ENCODE data around the gene NDUFV1. TPM values are rescaled to one million over a fixed set of nuclear protein-coding genes. Genes with fewer than 3 reads are reported as not detected.
"Not testable (repeated sequence)": the region's sequence is repeated elsewhere in the genome, so short reads cannot be mapped to it uniquely, and the experiment has no call there.

The NDUFV1 gene
- total and polyA plus RNA-seq, 12 donors: 84.2 to 439 (median 244) TPM

- Histone ChIP-seq H3K27ac (no peak overlapping the region), H3K4me3 (no peak overlapping the region), H3K4me1 (replicated peaks in 1 of 2) (no peaks in the 10 kb centered on the region), H3K27me3 (no peaks in the 10 kb centered on the region), H3K9me3 (replicated peaks in 1 of 3) (no peaks in the 10 kb centered on the region), H3K36me3 (replicated peaks in 1 of 2) (no peaks in the 10 kb centered on the region)
- no peak for TF ChIP-seq POLR2A (IDR thresholded peaks at IDR 0.05)
- no peak for DNase-seq
- intact Hi-C loops (cut with DNase I): no loop called here
- 33 to 42% (median 37%) methylated on average over 3 of the region's 3 CpGs for WGBS, 4 donors
These were observed 50.6 kb downstream of the NDUFV1 start for GRCh38 chr11:67657300-67657699.

GRCh38 chr11:67659651-67660165 lies 53.0 kb downstream of the NDUFV1 start:
- peak in 1 of 6 experiments; percentile 32 for TF ChIP-seq CTCF (IDR thresholded peaks at IDR 0.05)
- not testable (repeated sequence) for H3K36me3 ChIP-seq (replicated peaks in 1 of 2); H3K4me1 ChIP-seq (replicated peaks in 1 of 2); H3K9me3 ChIP-seq (replicated peaks in 1 of 3); H3K27ac ChIP-seq; H3K27me3 ChIP-seq; H3K4me3 ChIP-seq; DNase-seq
- intact Hi-C loops (cut with DNase I): loop anchor here in 1 of 2 donors (2.0 kb wide), 1 partner anchor 87 kb away; no protein-coding TSS in a partner anchor
- 46 to 56% (median 52%) methylated on average over 5 of the region's 5 CpGs for WGBS, 4 donors

GRCh38 chr11:67660752-67661151 lies 54.0 kb downstream of the NDUFV1 start:
- intact Hi-C loops (cut with DNase I); H3K9me3 ChIP-seq (replicated peaks in 1 of 3); DNase-seq; H3K4me1 ChIP-seq (replicated peaks in 1 of 2); H3K27ac ChIP-seq; H3K27me3 ChIP-seq; H3K36me3 ChIP-seq (replicated peaks in 1 of 2); H3K4me3 ChIP-seq: not testable (repeated sequence)
- WGBS, 4 donors: 53 to 63% (median 59%) methylated on average over 5 of the region's 5 CpGs

Small RNAs within 50 kb of the gene (small RNA-seq; reads per million reads assigned to genes)
- 0 reads per million in 2 donors for gene AP003385.3

Other genes starting within 250 kb of the NDUFV1 start
- 10 to 100 TPM in 1 of 9 donors, 1 to 10 TPM in 5, under 1 TPM in 3; 0.17 to 11.7 (median 2.9) TPM for gene CLCF1, start 233.3 kb upstream of the NDUFV1 start, total RNA-seq
- 10 to 100 TPM in 1 of 3 donors, 1 to 10 TPM in 2; 2.8 to 16.1 (median 5.6) TPM for gene CLCF1, start 233.3 kb upstream of the NDUFV1 start, polyA plus RNA-seq
- gene RAD9A, start 214.9 kb upstream of the NDUFV1 start, total RNA-seq: 10 to 100 TPM in 7 of 9 donors, 1 to 10 TPM in 2; 7.6 to 29.0 (median 13.1) TPM
- gene RAD9A, start 214.9 kb upstream of the NDUFV1 start, polyA plus RNA-seq: 10 to 100 TPM in 2 of 3 donors, 1 to 10 TPM in 1; 5.4 to 57.7 (median 36.2) TPM
- gene PPP1CA, start 205.1 kb upstream of the NDUFV1 start, total RNA-seq: 100 to 1,000 TPM; 126 to 289 (median 168) TPM
- gene PPP1CA, start 205.1 kb upstream of the NDUFV1 start, polyA plus RNA-seq: 100 to 1,000 TPM; 105 to 140 (median 116) TPM
- 1 to 10 TPM in 6 of 9 donors, under 1 TPM in 2, not detected in 1; 0.28 to 9.1 (median 3.6) TPM for gene TBC1D10C, start 202.9 kb upstream of the NDUFV1 start, total RNA-seq
- 10 to 100 TPM in 1 of 3 donors, 1 to 10 TPM in 1, under 1 TPM in 1; 0.35 to 16.5 (median 4.6) TPM for gene TBC1D10C, start 202.9 kb upstream of the NDUFV1 start, polyA plus RNA-seq
- gene CARNS1, start 191.3 kb upstream of the NDUFV1 start, total RNA-seq: under 1 TPM in 8 of 9 donors, not detected in 1; 0.10 to 0.80 (median 0.30) TPM
- under 1 TPM; 0.37 to 0.56 (median 0.51) TPM for gene CARNS1, start 191.3 kb upstream of the NDUFV1 start, polyA plus RNA-seq
- gene RPS6KB2, start 178.4 kb upstream of the NDUFV1 start, total RNA-seq: 10 to 100 TPM; 37.4 to 96.6 (median 47.0) TPM
- gene RPS6KB2, start 178.4 kb upstream of the NDUFV1 start, polyA plus RNA-seq: 100 to 1,000 TPM in 1 of 3 donors, 10 to 100 TPM in 2; 36.6 to 111 (median 78.6) TPM
- 1 to 10 TPM; 1.2 to 7.5 (median 3.9) TPM for gene PTPRCAP, start 169.3 kb upstream of the NDUFV1 start, total RNA-seq
- gene PTPRCAP, start 169.3 kb upstream of the NDUFV1 start, polyA plus RNA-seq: 10 to 100 TPM in 1 of 3 donors, 1 to 10 TPM in 1, under 1 TPM in 1; 0.57 to 13.4 (median 8.0) TPM
- gene CORO1B, start 163.5 kb upstream of the NDUFV1 start, total RNA-seq: 100 to 1,000 TPM in 5 of 9 donors, 10 to 100 TPM in 4; 65.1 to 142 (median 102) TPM
- 100 to 1,000 TPM in 2 of 3 donors, 10 to 100 TPM in 1; 28.9 to 159 (median 141) TPM for gene CORO1B, start 163.5 kb upstream of the NDUFV1 start, polyA plus RNA-seq
- gene GPR152, start 154.2 kb upstream of the NDUFV1 start, total RNA-seq: under 1 TPM in 1 of 9 donors, not detected in 8; 0.18 TPM
- not detected for gene GPR152, start 154.2 kb upstream of the NDUFV1 start, polyA plus RNA-seq
- 1 to 10 TPM in 5 of 9 donors, under 1 TPM in 3, not detected in 1; 0.28 to 3.8 (median 1.5) TPM for gene CABP4, start 151.6 kb upstream of the NDUFV1 start, total RNA-seq
- 1 to 10 TPM in 2 of 3 donors, under 1 TPM in 1; 0.31 to 2.1 (median 1.1) TPM for gene CABP4, start 151.6 kb upstream of the NDUFV1 start, polyA plus RNA-seq
- gene TMEM134, start 137.7 kb upstream of the NDUFV1 start, total RNA-seq: 100 to 1,000 TPM in 3 of 9 donors, 10 to 100 TPM in 6; 32.3 to 257 (median 96.8) TPM
- gene TMEM134, start 137.7 kb upstream of the NDUFV1 start, polyA plus RNA-seq: 100 to 1,000 TPM in 2 of 3 donors, 10 to 100 TPM in 1; 15.5 to 103 (median 102) TPM
- gene AIP, start 123.9 kb upstream of the NDUFV1 start, total RNA-seq: 100 to 1,000 TPM in 2 of 9 donors, 10 to 100 TPM in 7; 62.0 to 114 (median 74.1) TPM
- gene AIP, start 123.9 kb upstream of the NDUFV1 start, polyA plus RNA-seq: 100 to 1,000 TPM in 2 of 3 donors, 10 to 100 TPM in 1; 35.3 to 152 (median 119) TPM
- gene PITPNM1, start 101.6 kb upstream of the NDUFV1 start, total RNA-seq: 100 to 1,000 TPM in 1 of 9 donors, 10 to 100 TPM in 8; 16.4 to 146 (median 45.1) TPM
- gene PITPNM1, start 101.6 kb upstream of the NDUFV1 start, polyA plus RNA-seq: 10 to 100 TPM; 42.6 to 70.9 (median 62.1) TPM
- gene CDK2AP2, start 98.8 kb upstream of the NDUFV1 start, total RNA-seq: 100 to 1,000 TPM in 1 of 9 donors, 10 to 100 TPM in 8; 34.0 to 218 (median 50.4) TPM
- 100 to 1,000 TPM in 1 of 3 donors, 10 to 100 TPM in 2; 55.4 to 110 (median 85.6) TPM for gene CDK2AP2, start 98.8 kb upstream of the NDUFV1 start, polyA plus RNA-seq
- gene CABP2, start 83.5 kb upstream of the NDUFV1 start, total RNA-seq: not detected
- not detected for gene CABP2, start 83.5 kb upstream of the NDUFV1 start, polyA plus RNA-seq
- gene GSTP1, start 23.1 kb upstream of the NDUFV1 start, total RNA-seq: 1,000 to 10,000 TPM in 1 of 9 donors, 100 to 1,000 TPM in 8; 332 to 1,325 (median 444) TPM
- gene GSTP1, start 23.1 kb upstream of the NDUFV1 start, polyA plus RNA-seq: 100 to 1,000 TPM; 267 to 762 (median 466) TPM
- 10 to 100 TPM in 2 of 9 donors, 1 to 10 TPM in 7; 2.4 to 40.6 (median 7.2) TPM for gene NUDT8, start 23.0 kb downstream of the NDUFV1 start, total RNA-seq
- 10 to 100 TPM in 1 of 3 donors, 1 to 10 TPM in 2; 1.9 to 14.0 (median 8.0) TPM for gene NUDT8, start 23.0 kb downstream of the NDUFV1 start, polyA plus RNA-seq
- not detected for gene TBX10, start 32.8 kb downstream of the NDUFV1 start, total RNA-seq
- gene TBX10, start 32.8 kb downstream of the NDUFV1 start, polyA plus RNA-seq: not detected
- under 1 TPM in 1 of 9 donors, not detected in 8; 0.06 TPM for gene ACY3, start 43.8 kb downstream of the NDUFV1 start, total RNA-seq
- gene ACY3, start 43.8 kb downstream of the NDUFV1 start, polyA plus RNA-seq: under 1 TPM in 1 of 3 donors, not detected in 2; 0.32 TPM
- gene ALDH3B2, start 67.7 kb downstream of the NDUFV1 start, total RNA-seq: not detected
- gene ALDH3B2, start 67.7 kb downstream of the NDUFV1 start, polyA plus RNA-seq: under 1 TPM in 1 of 3 donors, not detected in 2; 0.10 TPM